SW480 (cell line): ENCODE data around the gene PHYKPL.
"Not testable (repeated sequence)": the region's sequence is repeated elsewhere in the genome, so short reads cannot be mapped to it uniquely, and the experiment has no call there.

Experiments
- DNase-seq: peaks from one replicate; pipeline ENCODE4 v3.0.0-alpha.2; 2016; ENCODE audit warnings: low spot score

The PHYKPL gene

GRCh38 chr5:178207183-178207916, 25.3 kb downstream of the PHYKPL start:
- no peak for DNase-seq

GRCh38 chr5:178206166-178207101, 26.2 kb downstream of the PHYKPL start:
- DNase-seq, result no peak

GRCh38 chr5:178205749-178206047, 26.9 kb downstream of the PHYKPL start:
- DNase-seq, result no peak

- peak; percentile 58 for DNase-seq
These were observed 27.5 kb downstream of the PHYKPL start for GRCh38 chr5:178204935-178205748.

DNA sequence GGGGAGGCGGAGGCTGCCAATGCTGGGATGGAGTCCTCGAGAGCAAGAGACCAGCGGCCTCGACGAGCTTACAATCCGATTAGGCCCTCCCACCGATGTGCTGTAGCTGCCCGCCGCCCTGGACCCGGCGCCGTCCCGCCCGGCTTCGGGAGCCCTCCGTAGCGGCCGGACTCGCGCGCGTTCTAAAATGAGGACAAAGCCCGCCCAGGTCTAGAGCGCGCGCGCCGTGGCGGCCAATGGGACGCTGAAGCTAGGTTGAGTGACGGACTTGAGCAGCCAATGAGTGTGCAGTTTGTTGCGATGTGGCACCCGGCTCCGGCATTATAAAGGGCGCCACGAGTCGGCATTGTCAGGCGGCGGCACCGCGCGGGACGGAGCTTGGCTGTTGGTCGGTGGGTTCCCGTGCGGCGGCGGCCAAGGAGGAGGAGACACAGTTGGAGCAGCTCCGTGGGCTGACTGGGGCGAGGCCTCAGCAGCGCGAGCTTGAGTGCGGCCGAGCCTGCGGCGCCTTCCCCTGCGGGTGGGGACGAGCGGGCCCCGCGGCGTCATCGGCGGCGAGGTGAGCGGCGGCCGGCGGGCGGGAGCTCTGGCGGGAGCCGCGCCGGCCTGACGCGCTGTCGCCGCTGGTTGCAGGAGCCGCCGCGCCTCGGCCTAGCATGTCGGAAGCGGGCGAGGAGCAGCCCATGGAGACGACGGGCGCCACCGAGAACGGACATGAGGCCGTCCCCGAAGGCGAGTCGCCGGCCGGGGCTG, 28.2 kb downstream of the PHYKPL start, which contains the start of gene HNRNPAB:
TSS of gene HNRNPAB (plus strand) at position 352 of the 753 bp plus-strand sequence. CDS start at position 657, 305 bp downstream.
- DNase-seq, result peak; percentile 94

DNA sequence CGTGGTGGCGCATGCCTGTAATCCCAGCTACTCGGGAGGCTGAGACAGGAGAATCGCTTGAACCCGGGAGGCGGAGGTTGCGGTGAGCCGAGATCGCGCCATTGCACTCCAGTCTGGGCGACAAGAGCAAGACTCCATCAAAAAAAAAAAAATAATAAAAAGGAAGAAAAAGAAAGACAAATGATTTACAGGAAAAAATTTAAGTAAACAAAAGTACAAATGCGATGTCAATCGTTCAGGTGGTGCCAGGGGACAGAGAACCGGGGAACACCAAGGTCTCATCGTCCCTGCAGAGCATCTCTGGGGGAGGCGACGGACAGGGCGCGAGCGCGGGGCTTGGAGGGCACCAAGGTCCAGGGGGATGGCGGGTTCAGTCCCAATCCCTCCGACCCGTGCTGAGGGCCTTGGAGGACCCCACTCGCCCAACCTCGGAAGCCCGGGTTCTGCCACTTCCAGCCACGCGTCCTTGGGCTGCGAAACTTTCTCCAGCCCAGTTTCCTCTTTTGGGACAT, 28.9 kb downstream of the PHYKPL start:
- DNase-seq, result no peak

DNA sequence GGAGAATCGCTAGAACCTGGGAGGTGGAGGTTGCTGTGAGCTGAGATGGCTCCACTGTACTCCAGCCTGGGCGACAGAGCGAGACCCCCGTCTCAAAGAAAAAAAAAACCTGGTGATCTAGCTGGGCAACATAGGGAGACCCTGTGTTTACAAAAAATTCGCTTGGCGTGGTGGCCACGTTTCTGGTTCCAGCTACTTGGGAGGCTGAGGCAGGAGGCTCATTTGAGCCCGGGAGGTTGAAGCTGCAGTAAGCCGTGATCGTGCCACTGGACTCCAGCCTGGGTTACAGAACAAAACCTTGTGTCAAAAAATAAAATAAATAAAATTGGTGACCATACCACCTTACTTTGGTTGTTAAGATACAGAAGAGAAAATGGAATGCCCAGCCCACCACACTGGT, 30.1 kb downstream of the PHYKPL start:
- DNase-seq, result no peak

- no peak for DNase-seq
These were observed 30.7 kb downstream of the PHYKPL start for GRCh38 chr5:178201927-178202235.

DNA sequence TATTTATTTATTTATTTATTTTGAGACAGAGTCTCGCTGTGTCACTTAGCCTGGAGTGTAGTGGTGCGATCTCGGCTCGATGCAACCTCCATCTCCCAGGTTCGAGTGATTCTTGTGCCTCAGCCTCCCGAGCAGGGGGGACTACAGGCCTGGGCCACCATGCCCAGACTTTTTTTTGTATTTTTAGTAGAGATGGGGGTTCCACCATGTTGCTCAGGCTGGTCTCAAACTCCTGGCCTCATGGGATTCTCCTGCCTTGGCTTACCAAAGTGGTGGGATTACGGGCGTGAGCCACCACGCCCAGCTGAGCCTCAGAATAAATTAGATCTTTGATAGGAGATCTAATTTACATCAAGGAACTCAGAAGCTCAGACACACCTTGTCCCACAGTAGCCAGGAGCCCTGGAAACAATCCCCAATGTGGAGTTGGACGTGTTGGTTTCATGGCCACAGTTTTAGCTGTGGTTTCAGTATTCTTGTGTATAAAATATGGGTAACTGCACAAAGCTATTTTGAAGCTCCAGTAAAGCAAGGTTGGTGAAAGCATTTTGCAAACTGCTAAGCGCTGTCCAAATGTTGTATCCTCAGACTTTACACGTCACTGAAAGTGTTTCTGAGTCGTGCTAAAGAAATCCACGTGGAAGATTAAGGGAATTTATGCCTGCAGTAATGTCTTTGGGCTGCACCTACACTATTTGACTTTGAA, 31.2 kb downstream of the PHYKPL start:
- DNase-seq, result no peak

GRCh38 chr5:178199581-178200434, 32.8 kb downstream of the PHYKPL start:
- no peak for DNase-seq

- no peak for DNase-seq
These were observed 33.9 kb downstream of the PHYKPL start for GRCh38 chr5:178198706-178199105.

- DNase-seq, result not testable (repeated sequence)
These were observed 34.5 kb downstream of the PHYKPL start for GRCh38 chr5:178198151-178198550.

- DNase-seq, result no peak
These were observed 35.6 kb downstream of the PHYKPL start for GRCh38 chr5:178196986-178197385.

- no peak for DNase-seq
These were observed 36.3 kb downstream of the PHYKPL start for GRCh38 chr5:178196281-178196812.

DNA sequence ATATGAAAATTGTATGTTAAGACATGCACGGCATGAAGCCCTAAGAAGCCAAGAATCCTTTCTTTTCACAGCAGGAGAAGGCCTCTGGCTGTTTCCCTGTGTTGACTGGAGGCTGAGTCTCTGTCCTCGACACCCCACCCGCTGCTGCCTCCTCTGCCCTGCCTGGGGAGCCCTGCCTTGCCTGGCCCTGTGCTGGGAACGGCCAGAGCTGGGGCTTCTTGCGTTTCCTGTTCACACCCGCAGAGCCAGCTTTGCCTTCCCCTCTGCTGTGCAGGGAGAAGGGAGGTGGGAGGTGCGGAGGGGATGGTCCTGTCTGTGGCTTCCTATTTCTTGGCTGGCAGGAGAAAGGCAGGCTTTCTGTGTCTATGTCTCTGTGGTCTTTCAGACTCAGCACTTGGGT, 38.6 kb downstream of the PHYKPL start:
- DNase-seq, result no peak

DNA sequence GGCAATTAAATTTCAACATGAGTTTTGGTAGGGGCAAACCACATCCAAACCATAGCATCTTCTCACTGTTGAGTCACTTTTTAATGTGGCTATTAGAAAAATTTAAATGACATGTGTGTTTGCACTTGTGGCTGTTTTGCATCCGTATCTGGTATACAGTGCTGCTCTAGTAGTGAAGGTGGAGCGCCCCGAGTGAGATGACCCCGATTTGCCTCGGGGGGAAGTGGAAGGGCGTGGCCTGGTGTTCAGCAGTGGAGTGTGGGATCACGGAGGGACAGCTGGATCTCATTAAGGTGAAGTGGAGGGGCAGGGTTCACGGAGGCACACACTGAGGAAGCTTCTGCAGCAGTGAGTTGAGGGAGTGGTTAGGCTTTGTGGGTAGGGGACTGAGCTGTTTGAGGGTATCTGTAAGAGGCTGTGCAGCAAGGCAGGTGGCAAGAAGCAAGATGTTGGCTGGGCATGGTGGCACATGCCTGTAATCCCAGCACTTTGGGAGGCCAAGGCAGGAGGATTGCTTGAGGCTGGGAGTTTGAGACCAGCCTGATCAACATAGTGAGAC, 39.3 kb downstream of the PHYKPL start:
- DNase-seq, result no peak

GRCh38 chr5:178192787-178193186, 39.8 kb downstream of the PHYKPL start:
- no peak for DNase-seq

DNA sequence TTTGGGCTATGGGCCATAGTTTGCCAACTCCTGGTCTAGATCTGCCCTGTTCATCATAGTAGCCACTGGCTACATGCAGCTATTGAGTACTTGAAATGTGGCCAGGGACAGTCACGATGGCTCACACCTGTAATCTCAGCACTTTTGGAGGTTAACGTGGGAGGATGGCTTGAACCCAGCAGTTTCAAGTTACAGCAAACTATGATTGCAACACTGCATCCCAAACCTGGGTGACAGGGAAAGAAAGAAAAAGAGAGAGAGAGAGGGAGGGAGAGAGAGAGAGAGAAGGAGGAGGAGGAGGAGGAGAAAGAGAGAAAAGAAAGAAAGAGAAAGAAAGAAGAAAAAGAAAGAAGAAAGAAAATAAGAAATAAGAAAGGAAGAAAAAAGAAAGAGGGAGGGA, 40.4 kb downstream of the PHYKPL start:
- DNase-seq, result no peak

GRCh38 chr5:178191661-178192060, 40.9 kb downstream of the PHYKPL start:
- DNase-seq, result no peak
